KMS-11 (cell line): ENCODE measurements around the gene SLC22A23.

Source experiments
- H2AFZ ChIP-seq: fragments of 200-600 bp; sonication (generic); 2 replicates; pipeline ENCODE4 v1.6.1; 2016; ENCODE audit warnings: antibody characterized with exemption, mixed run types, low read depth
- H3K27ac ChIP-seq: fragments of 200-600 bp; sonication (generic); 2 replicates; pipeline ENCODE4 v1.6.1; 2016; ENCODE audit warnings: mild to moderate bottlenecking, mixed run types
- H3K27me3 ChIP-seq: fragments of 200-600 bp; sonication (generic); 2 replicates; pipeline ENCODE4 v1.6.1; 2017; ENCODE audit warnings: mild to moderate bottlenecking, low read depth, mixed run types, moderate library complexity; ENCODE audit not compliant: insufficient read depth
- H3K36me3 ChIP-seq: fragments of 200-600 bp; sonication (generic); 2 replicates; pipeline ENCODE4 v1.6.1; 2017; ENCODE audit warnings: mild to moderate bottlenecking, mixed run types; ENCODE audit not compliant: insufficient read depth
- H3K4me1 ChIP-seq: fragments of 200-600 bp; sonication (generic); 2 replicates; pipeline ENCODE4 v1.6.1; 2016; ENCODE audit warnings: mild to moderate bottlenecking, low read depth, mixed run types; ENCODE audit not compliant: poor library complexity, severe bottlenecking
- H3K4me2 ChIP-seq: fragments of 200-600 bp; sonication (generic); 2 replicates; pipeline ENCODE4 v1.7.0; 2016; ENCODE audit warnings: mild to moderate bottlenecking, mixed run types
- H3K4me3 ChIP-seq: fragments of 200-600 bp; sonication (generic); IDR thresholded peaks from 2 replicates; pipeline ENCODE4 v1.6.1; 2017; ENCODE audit warnings: low read depth, low read length, mixed read lengths; ENCODE audit not compliant: insufficient read depth
- H3K79me2 ChIP-seq: fragments of 200-600 bp; sonication (generic); 2 replicates; pipeline ENCODE4 v1.6.1; 2016; ENCODE audit warnings: low read depth, mixed run types; ENCODE audit not compliant: insufficient read depth
- H3K9ac ChIP-seq: fragments of 200-600 bp; sonication (generic); 2 replicates; pipeline ENCODE4 v1.6.1; 2016; ENCODE audit warnings: mild to moderate bottlenecking, mixed run types
- H4K20me1 ChIP-seq: fragments of 200-600 bp; sonication (generic); 2 replicates; pipeline ENCODE4 v1.6.1; 2016; ENCODE audit warnings: mild to moderate bottlenecking, mixed run types; ENCODE audit not compliant: insufficient read depth
- TF ChIP-seq, protein P1 (sequence below): fragments of 200-600 bp; sonication (generic); conservative IDR thresholded peaks from 2 replicates; pipeline ENCODE4 v1.6.1; 2017; ENCODE audit warnings: low read depth, mild to moderate bottlenecking, antibody characterized with exemption, low read length, moderate library complexity, mixed read lengths

Gene SLC22A23, protein sequence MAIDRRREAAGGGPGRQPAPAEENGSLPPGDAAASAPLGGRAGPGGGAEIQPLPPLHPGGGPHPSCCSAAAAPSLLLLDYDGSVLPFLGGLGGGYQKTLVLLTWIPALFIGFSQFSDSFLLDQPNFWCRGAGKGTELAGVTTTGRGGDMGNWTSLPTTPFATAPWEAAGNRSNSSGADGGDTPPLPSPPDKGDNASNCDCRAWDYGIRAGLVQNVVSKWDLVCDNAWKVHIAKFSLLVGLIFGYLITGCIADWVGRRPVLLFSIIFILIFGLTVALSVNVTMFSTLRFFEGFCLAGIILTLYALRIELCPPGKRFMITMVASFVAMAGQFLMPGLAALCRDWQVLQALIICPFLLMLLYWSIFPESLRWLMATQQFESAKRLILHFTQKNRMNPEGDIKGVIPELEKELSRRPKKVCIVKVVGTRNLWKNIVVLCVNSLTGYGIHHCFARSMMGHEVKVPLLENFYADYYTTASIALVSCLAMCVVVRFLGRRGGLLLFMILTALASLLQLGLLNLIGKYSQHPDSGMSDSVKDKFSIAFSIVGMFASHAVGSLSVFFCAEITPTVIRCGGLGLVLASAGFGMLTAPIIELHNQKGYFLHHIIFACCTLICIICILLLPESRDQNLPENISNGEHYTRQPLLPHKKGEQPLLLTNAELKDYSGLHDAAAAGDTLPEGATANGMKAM

DNA sequence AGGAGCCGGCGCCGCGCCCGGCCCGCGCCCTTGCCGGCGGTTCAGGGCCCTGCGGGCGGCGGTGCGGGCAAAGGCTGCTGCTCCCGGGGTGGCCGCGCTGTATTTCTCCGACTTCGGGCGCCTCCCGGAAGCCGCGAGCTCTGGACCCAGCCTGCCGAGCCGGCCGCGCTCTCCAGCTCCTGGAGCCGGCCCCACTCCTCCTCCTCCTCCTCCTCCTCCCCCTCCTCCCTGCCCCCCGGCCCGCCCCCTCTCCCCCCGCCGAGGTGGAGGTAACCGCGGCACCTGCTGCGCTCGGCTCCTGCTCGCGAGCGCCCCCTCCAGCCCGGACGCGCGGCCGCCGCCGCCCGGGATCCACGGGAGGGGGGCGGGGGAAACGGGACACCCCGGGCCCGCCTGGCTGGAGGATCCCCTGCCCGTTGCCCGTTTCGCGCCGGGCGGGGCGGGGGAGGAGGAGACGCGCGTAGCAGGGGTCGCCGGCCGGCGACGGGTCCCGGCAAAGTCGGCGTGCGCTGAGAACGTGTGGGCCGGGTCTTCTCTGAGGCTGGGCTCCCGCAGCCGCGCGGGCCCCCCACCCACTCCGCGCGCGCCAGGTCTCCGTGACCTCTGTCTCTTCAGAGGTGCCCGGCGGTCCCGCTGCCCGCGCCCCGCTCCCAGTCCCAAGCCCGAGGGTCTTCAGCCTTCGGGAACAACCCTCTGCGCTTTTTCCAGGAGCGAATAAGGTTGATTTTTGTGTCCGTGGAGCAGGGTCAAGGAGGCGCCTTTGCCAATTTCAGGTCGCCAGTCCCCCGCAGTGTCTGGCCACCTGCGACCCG lies at the start of gene SLC22A23:
Gene SLC22A23, minus strand, starts transcription at position 153 of the 812 bp plus-strand sequence. CDS start 491 bp downstream, outside the sequence.
- H3K4me3 ChIP-seq, result no peak within 1 kb of the TSS
- no peaks in the 10 kb centered on the region for H3K36me3 ChIP-seq
- H2AFZ ChIP-seq, result peak within 1 kb of the TSS; percentile 85
- H3K27me3 ChIP-seq, result no peaks in the 10 kb centered on the region
- TF ChIP-seq, protein P1, sequence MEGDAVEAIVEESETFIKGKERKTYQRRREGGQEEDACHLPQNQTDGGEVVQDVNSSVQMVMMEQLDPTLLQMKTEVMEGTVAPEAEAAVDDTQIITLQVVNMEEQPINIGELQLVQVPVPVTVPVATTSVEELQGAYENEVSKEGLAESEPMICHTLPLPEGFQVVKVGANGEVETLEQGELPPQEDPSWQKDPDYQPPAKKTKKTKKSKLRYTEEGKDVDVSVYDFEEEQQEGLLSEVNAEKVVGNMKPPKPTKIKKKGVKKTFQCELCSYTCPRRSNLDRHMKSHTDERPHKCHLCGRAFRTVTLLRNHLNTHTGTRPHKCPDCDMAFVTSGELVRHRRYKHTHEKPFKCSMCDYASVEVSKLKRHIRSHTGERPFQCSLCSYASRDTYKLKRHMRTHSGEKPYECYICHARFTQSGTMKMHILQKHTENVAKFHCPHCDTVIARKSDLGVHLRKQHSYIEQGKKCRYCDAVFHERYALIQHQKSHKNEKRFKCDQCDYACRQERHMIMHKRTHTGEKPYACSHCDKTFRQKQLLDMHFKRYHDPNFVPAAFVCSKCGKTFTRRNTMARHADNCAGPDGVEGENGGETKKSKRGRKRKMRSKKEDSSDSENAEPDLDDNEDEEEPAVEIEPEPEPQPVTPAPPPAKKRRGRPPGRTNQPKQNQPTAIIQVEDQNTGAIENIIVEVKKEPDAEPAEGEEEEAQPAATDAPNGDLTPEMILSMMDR, result peak; percentile 51
- peaks cover 2% of the 10 kb centered on the region; the same call in 1 of the 2 replicates for H3K79me2 ChIP-seq
- no peak within 1 kb of the TSS for H3K27ac ChIP-seq
- H3K9ac ChIP-seq, result peak within 1 kb of the TSS; percentile 38; the same call in 1 of the 2 replicates
- no peaks in the 10 kb centered on the region for H4K20me1 ChIP-seq
- H3K4me1 ChIP-seq, result peaks cover 18% of the 10 kb centered on the region
- peak within 1 kb of the TSS; percentile 88 for H3K4me2 ChIP-seq

GRCh38 chr6:3506200-3506599 lies 49.4 kb upstream of the SLC22A23 start:
- H3K79me2 ChIP-seq, result no peaks in the 10 kb centered on the region
- H4K20me1 ChIP-seq, result no peaks in the 10 kb centered on the region
- no peak overlapping the region for H3K27ac ChIP-seq
- TF ChIP-seq, protein P1, result no peak
- no peaks in the 10 kb centered on the region for H3K27me3 ChIP-seq
- H3K9ac ChIP-seq, result no peak overlapping the region
- no peak overlapping the region for H2AFZ ChIP-seq
- no peaks in the 10 kb centered on the region for H3K36me3 ChIP-seq
- no peak overlapping the region for H3K4me3 ChIP-seq
- no peak overlapping the region for H3K4me2 ChIP-seq
- H3K4me1 ChIP-seq, result no peaks in the 10 kb centered on the region

DNA sequence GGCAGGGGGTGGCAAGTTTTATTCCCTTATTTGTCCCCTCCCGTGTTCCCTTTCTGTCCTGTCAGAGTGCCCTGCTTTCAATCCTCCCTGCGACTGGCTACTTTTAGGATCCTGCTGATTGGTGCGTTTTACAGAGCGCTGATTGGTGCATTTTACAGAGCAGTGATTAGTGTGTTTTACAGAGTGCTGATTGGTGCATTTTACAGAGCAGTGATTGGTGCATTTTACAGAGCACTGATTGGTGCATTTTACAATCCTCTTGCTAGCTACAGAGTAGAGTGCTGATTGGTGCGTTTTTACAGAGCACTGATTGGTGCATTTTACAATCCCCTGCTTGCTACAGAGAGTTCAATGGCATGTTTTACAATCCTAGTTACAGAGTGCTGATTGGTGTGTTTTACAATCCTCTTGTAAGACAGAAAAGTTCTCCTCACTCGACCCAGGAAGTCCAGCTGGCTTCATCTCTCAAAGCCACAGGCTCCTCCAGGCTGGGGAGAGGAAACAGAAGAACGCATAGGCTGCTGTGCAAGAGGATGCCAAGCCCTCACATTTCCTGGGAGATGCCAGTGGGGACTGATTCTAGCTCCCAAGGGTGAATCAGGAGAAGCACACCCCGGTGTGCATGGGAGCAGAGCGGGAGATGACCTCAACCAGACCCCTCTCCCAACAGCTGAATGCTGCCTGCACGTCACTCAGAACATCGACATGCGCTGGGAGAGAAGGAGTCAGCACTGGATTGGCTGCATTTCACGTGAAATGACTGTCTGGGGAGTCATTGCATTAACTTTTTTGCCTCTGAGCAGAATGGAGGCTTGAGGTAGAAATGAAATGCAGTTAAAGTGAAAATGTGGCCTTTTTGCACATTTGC lies 48.3 kb upstream of the SLC22A23 start:
- Histone ChIP-seq H3K36me3 (no peaks in the 10 kb centered on the region), H3K4me2 (no peak overlapping the region), H3K27ac (no peak overlapping the region), H3K4me3 (no peak overlapping the region), H3K27me3 (no peaks in the 10 kb centered on the region), H4K20me1 (no peaks in the 10 kb centered on the region), H3K4me1 (no peaks in the 10 kb centered on the region), H3K79me2 (no peaks in the 10 kb centered on the region), H2AFZ (no peak overlapping the region), H3K9ac (no peak overlapping the region)
- TF ChIP-seq, protein P1, result no peak

- Histone ChIP-seq H3K4me3 (no peak overlapping the region), H3K79me2 (no peaks in the 10 kb centered on the region), H3K4me2 (no peak overlapping the region), H3K9ac (no peak overlapping the region), H3K4me1 (no peaks in the 10 kb centered on the region), H3K27ac (no peak overlapping the region), H3K36me3 (no peaks in the 10 kb centered on the region), H4K20me1 (no peaks in the 10 kb centered on the region), H2AFZ (no peak overlapping the region), H3K27me3 (no peaks in the 10 kb centered on the region)
- TF ChIP-seq, protein P1, result no peak
Observed at GRCh38 chr6:3504354-3504753, 47.5 kb upstream of the SLC22A23 start.
